A549 (cell line): ENCODE data around the gene UBE2O. TPM values are rescaled to one million over a fixed set of nuclear protein-coding genes. Genes with fewer than 3 reads are reported as not detected.

Experiments
- ATAC-seq, 2 experiments: fragments of 200-7000 bp in 1 of 2; fragments of >200 bp in 1 of 2; cut with Nextera tagmentation in 1 of 2; cut with Tn5 transposase in 1 of 2; 3 replicates each; pipeline versions ENCODE4 v1.8.0 to v1.9.1; 2018 to 2020; ENCODE audit warnings: mild to moderate bottlenecking in 1 of 2, moderate library complexity in 1 of 2
- CTCF ChIA-PET: fragments of 300-600 bp; sonication (Branson Sonifier 250); formaldehyde crosslinking; extraction: SDS; loops from one replicate; lab custom pipeline; 2021; ENCODE audit warnings: antibody characterized with exemption, inconsistent platforms; lab: Yijun Ruan, JAX
- POLR2A ChIA-PET: fragments of 350-600 bp; formaldehyde crosslinking; extraction: SDS; loops from one replicate; lab custom pipeline; 2021; ENCODE audit warnings: antibody characterized with exemption, inconsistent platforms; lab: Yijun Ruan, JAX
- DNase-seq, 2 experiments: peaks; one replicate each; pipeline versions ENCODE4 v3.0.0 to v3.0.0-alpha.2; 2011 to 2016; ENCODE audit warnings: low read depth in 1 of 2, low spot score in 1 of 2
- FAIRE-seq: peaks from 2 replicates; lab custom pipeline; 2011; peaks lifted over from hg19 to GRCh38; lab: Jason Lieb, UNC
- H3K27ac ChIP-seq, 2 experiments: fragments of >200 bp; sonication (Bioruptor Twin); formaldehyde crosslinking; 3 replicates each; pipeline ENCODE4 v1.5.1; 2016 to 2017
- H3K4me1 ChIP-seq: fragments of >200 bp; sonication (Bioruptor Twin); formaldehyde crosslinking; 3 replicates; pipeline ENCODE4 v1.6.1; 2016
- H3K4me2 ChIP-seq: fragments of >200 bp; sonication (Bioruptor Twin); formaldehyde crosslinking; 3 replicates; pipeline ENCODE4 v1.6.1; 2016
- H3K4me3 ChIP-seq: fragments of >200 bp; sonication (Bioruptor Twin); formaldehyde crosslinking; 3 replicates; pipeline ENCODE4 v1.5.1; 2016
- H3K9me3 ChIP-seq: fragments of >200 bp; sonication (Bioruptor Twin); formaldehyde crosslinking; 3 replicates; pipeline ENCODE4 v1.6.1; 2016
- BHLHE40 ChIP-seq: IDR thresholded peaks from 2 replicates; pipeline ENCODE4 v1.6.1; 2012; ENCODE audit warnings: low read depth, low read length, inconsistent platforms
- CBX8 ChIP-seq: fragments of 200-600 bp; sonication (generic); IDR thresholded peaks from 2 replicates; pipeline ENCODE4 v1.6.1; 2016
- CEBPB ChIP-seq, 2 experiments: fragments of >200 bp in 1 of 2; sonication (Bioruptor Twin) in 1 of 2; formaldehyde crosslinking in 1 of 2; IDR thresholded peaks; 2 replicates each; pipeline ENCODE4 v1.6.1; 2012 to 2016
- ESRRA ChIP-seq: fragments of 150-350 bp; IDR thresholded peaks from 2 replicates; pipeline ENCODE4 v1.6.1; 2014; ENCODE audit warnings: mild to moderate bottlenecking, low read length, borderline replicate concordance
- FOXS1 ChIP-seq: fragments of 250-450 bp; sonication (Bioruptor Pico); IDR thresholded peaks from 2 replicates; pipeline ENCODE4 v1.5.0; 2020; ENCODE audit warnings: mild to moderate bottlenecking, moderate library complexity
- GATA3 ChIP-seq: IDR thresholded peaks from 2 replicates; pipeline ENCODE4 v1.6.1; 2012; ENCODE audit warnings: borderline replicate concordance
- HDAC2 ChIP-seq: fragments of 200-600 bp; sonication (generic); IDR thresholded peaks from 2 replicates; pipeline ENCODE4 v1.6.1; 2016
- HOXB5 ChIP-seq: fragments of 250-450 bp; sonication (Bioruptor Pico); IDR thresholded peaks from 2 replicates; pipeline ENCODE4 v1.5.0; 2020; ENCODE audit warnings: mild to moderate bottlenecking, moderate library complexity
- JUNB ChIP-seq: fragments of >200 bp; sonication (Bioruptor Twin); formaldehyde crosslinking; IDR thresholded peaks from 2 replicates; pipeline ENCODE4 v1.6.1; 2016
- NFE2L2 ChIP-seq: fragments of 150-350 bp; conservative IDR thresholded peaks from 2 replicates; pipeline ENCODE4 v1.6.1; 2014; ENCODE audit warnings: low read length
- PBX3 ChIP-seq: IDR thresholded peaks from 2 replicates; pipeline ENCODE4 v1.6.1; 2012
- RAD21 ChIP-seq, 2 experiments: fragments of >200 bp in 1 of 2; sonication (Bioruptor Twin) in 1 of 2; formaldehyde crosslinking in 1 of 2; IDR thresholded peaks in 1 of 2; conservative IDR thresholded peaks in 1 of 2; 2 replicates in 1 of 2; 3 replicates in 1 of 2; pipeline ENCODE4 v1.6.1; 2012 to 2018; ENCODE audit warnings: inconsistent platforms in 1 of 2
- RARB ChIP-seq: fragments of 250-450 bp; sonication (Bioruptor Pico); IDR thresholded peaks from 2 replicates; pipeline ENCODE4 v1.8.0; 2021; ENCODE audit warnings: mild to moderate bottlenecking, moderate library complexity
- TP53 ChIP-seq: fragments of 250-450 bp; sonication (Bioruptor Pico); IDR thresholded peaks from 2 replicates; pipeline ENCODE4 v1.5.0; 2021; ENCODE audit warnings: mild to moderate bottlenecking, moderate library complexity
- ZC3H11A ChIP-seq: fragments of 450-650 bp; IDR thresholded peaks from 2 replicates; pipeline ENCODE4 v1.6.1; 2014; ENCODE audit warnings: antibody characterized with exemption, mild to moderate bottlenecking
- WGBS: methylation state at CpG from one replicate; pipeline ENCODE4 v1.1.6; 2017; ENCODE audit errors: missing lambda C conversion rate; 5-methylcytosine and 5-hydroxymethylcytosine counted together
- polyA plus RNA-seq, 4 experiments: library from polyadenylated mRNA; depleted of rRNA in 3 of 4; stranded (reverse); fragments of >200 nt; fragmentation: RNase III in 1 of 4; extraction: RNeasy Plus Mini Kit Qiagen cat#74134 plus additional on column Dnase treatment in 1 of 4; gene quantifications; 2 replicates in 3 of 4; 3 replicates in 1 of 4; pipeline ENCODE4 v1.2.3, GENCODE V29; 2011 to 2017
- TF ChIP-seq, protein P1 (sequence below): fragments of 250-450 bp; sonication (Bioruptor Pico); IDR thresholded peaks from 2 replicates; pipeline ENCODE4 v1.5.0; 2020; ENCODE audit warnings: low read depth, mild to moderate bottlenecking, moderate library complexity
- TF ChIP-seq, protein P2 (sequence below): fragments of 200-600 bp; sonication (generic); IDR thresholded peaks from 2 replicates; pipeline ENCODE4 v1.6.1; 2016; ENCODE audit warnings: antibody characterized with exemption, mild to moderate bottlenecking, moderate library complexity
- TF ChIP-seq, protein P3 (sequence below): fragments of 250-450 bp; sonication (Bioruptor Pico); IDR thresholded peaks from 2 replicates; pipeline ENCODE4 v1.5.0; 2021; ENCODE audit warnings: mild to moderate bottlenecking, moderate library complexity, borderline replicate concordance

UBE2O gene
- polyA plus RNA-seq, 2 of the 4 experiments (the other 2 are of a cell fraction) = 22.0 to 25.7 TPM

GRCh38 chr17:76469076-76469990, 16.4 kb upstream of the UBE2O start:
- CTCF ChIA-PET = interaction anchor here (0.6 to 64.5 kb wide), 6 partner anchors 7 to 569 kb away, joined by 3 to 1994 read pairs (median 4); partner anchors contain the start of genes AANAT, RHBDF2 and UBE2O
- Histone ChIP-seq H3K4me3 (no peak overlapping the region), H3K27ac (no peak overlapping the region), H3K9me3 (no peaks in the 10 kb centered on the region), H3K4me2 (no peak overlapping the region), H3K4me1 (no peaks in the 10 kb centered on the region)
- ATAC-seq = no peak
- no peak for FAIRE-seq
- no peak for DNase-seq
- TF ChIP-seq, protein P1, sequence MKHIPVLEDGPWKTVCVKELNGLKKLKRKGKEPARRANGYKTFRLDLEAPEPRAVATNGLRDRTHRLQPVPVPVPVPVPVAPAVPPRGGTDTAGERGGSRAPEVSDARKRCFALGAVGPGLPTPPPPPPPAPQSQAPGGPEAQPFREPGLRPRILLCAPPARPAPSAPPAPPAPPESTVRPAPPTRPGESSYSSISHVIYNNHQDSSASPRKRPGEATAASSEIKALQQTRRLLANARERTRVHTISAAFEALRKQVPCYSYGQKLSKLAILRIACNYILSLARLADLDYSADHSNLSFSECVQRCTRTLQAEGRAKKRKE (CRISPR knock-in tag) = no peak
- no peak for TF ChIP-seq CEBPB (IDR thresholded peaks at IDR 0.05)
- POLR2A ChIA-PET = no interaction called here
- 92% methylated on average over 30 of the region's 38 CpGs for WGBS

- FAIRE-seq (no peak), DNase-seq (no peak), ATAC-seq (no peak)
- no peak overlapping the region for H3K4me3 ChIP-seq
- TF ChIP-seq PBX3 (no peak), HDAC2 (no peak), TP53 (CRISPR knock-in tag) (no peak), CBX8 (no peak), ZC3H11A (no peak), RARB (CRISPR knock-in tag) (no peak), FOXS1 (CRISPR knock-in tag) (no peak), GATA3 (no peak), ESRRA (no peak), BHLHE40 (no peak), HOXB5 (no peak), JUNB (no peak), RAD21 (conservative IDR thresholded peaks at IDR 0.05 in 1 of 2, IDR thresholded peaks at IDR 0.05 in 1 of 2) (no peak), NFE2L2 (no peak)
- TF ChIP-seq, protein P2, sequence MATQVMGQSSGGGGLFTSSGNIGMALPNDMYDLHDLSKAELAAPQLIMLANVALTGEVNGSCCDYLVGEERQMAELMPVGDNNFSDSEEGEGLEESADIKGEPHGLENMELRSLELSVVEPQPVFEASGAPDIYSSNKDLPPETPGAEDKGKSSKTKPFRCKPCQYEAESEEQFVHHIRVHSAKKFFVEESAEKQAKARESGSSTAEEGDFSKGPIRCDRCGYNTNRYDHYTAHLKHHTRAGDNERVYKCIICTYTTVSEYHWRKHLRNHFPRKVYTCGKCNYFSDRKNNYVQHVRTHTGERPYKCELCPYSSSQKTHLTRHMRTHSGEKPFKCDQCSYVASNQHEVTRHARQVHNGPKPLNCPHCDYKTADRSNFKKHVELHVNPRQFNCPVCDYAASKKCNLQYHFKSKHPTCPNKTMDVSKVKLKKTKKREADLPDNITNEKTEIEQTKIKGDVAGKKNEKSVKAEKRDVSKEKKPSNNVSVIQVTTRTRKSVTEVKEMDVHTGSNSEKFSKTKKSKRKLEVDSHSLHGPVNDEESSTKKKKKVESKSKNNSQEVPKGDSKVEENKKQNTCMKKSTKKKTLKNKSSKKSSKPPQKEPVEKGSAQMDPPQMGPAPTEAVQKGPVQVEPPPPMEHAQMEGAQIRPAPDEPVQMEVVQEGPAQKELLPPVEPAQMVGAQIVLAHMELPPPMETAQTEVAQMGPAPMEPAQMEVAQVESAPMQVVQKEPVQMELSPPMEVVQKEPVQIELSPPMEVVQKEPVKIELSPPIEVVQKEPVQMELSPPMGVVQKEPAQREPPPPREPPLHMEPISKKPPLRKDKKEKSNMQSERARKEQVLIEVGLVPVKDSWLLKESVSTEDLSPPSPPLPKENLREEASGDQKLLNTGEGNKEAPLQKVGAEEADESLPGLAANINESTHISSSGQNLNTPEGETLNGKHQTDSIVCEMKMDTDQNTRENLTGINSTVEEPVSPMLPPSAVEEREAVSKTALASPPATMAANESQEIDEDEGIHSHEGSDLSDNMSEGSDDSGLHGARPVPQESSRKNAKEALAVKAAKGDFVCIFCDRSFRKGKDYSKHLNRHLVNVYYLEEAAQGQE = no peak
- TF ChIP-seq, protein P1 (CRISPR knock-in tag) = no peak
- TF ChIP-seq, protein P3, sequence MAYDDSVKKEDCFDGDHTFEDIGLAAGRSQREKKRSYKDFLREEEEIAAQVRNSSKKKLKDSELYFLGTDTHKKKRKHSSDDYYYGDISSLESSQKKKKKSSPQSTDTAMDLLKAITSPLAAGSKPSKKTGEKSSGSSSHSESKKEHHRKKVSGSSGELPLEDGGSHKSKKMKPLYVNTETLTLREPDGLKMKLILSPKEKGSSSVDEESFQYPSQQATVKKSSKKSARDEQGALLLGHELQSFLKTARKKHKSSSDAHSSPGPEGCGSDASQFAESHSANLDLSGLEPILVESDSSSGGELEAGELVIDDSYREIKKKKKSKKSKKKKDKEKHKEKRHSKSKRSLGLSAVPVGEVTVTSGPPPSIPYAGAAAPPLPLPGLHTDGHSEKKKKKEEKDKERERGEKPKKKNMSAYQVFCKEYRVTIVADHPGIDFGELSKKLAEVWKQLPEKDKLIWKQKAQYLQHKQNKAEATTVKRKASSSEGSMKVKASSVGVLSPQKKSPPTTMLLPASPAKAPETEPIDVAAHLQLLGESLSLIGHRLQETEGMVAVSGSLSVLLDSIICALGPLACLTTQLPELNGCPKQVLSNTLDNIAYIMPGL (CRISPR knock-in tag) = no peak
- POLR2A ChIA-PET = no interaction called here
- WGBS = 90% methylated on average over 14 of the region's 14 CpGs
- no peak overlapping the region for H3K4me2 ChIP-seq
- CTCF ChIA-PET = interaction anchor here (0.5 to 64.5 kb wide), 6 partner anchors 6 to 568 kb away, joined by 3 to 1994 read pairs (median 3); partner anchors contain the start of genes AANAT, RHBDF2 and UBE2O
- no peaks in the 10 kb centered on the region for H3K9me3 ChIP-seq
- no peak overlapping the region for H3K27ac ChIP-seq
- H3K4me1 ChIP-seq = no peaks in the 10 kb centered on the region
Observed at GRCh38 chr17:76468634-76469010, 15.7 kb upstream of the UBE2O start.
